HUES48 (cell line): ENCODE measurements around the gene SLC10A3.

Experiments
- H3K27ac ChIP-seq: one replicate; pipeline ENCODE4 v1.7.0; 2013; ENCODE audit warnings: low read depth, low read length, inconsistent platforms
- H3K27me3 ChIP-seq: 2 replicates; pipeline ENCODE4 v1.6.1; 2013; ENCODE audit warnings: mild to moderate bottlenecking, low read length; ENCODE audit not compliant: control insufficient read depth, insufficient read depth
- H3K36me3 ChIP-seq: 2 replicates; pipeline ENCODE4 v1.6.1; 2013; ENCODE audit warnings: low read length; ENCODE audit not compliant: control insufficient read depth, insufficient read depth
- H3K4me1 ChIP-seq: 2 replicates; pipeline ENCODE4 v1.6.1; 2013; ENCODE audit warnings: mild to moderate bottlenecking, low read length; ENCODE audit not compliant: control insufficient read depth, insufficient read depth
- H3K4me3 ChIP-seq: 2 replicates; pipeline ENCODE4 v1.5.1; 2013; ENCODE audit warnings: mild to moderate bottlenecking, low read depth, low read length
- H3K9ac ChIP-seq: 2 replicates; pipeline ENCODE4 v1.6.1; 2013; ENCODE audit warnings: mild to moderate bottlenecking, low read depth, low read length, moderate library complexity
- H3K9me3 ChIP-seq: 2 replicates; pipeline ENCODE4 v1.6.1; 2013; ENCODE audit warnings: low read length; ENCODE audit not compliant: control insufficient read depth, insufficient read depth

Gene SLC10A3

DNA sequence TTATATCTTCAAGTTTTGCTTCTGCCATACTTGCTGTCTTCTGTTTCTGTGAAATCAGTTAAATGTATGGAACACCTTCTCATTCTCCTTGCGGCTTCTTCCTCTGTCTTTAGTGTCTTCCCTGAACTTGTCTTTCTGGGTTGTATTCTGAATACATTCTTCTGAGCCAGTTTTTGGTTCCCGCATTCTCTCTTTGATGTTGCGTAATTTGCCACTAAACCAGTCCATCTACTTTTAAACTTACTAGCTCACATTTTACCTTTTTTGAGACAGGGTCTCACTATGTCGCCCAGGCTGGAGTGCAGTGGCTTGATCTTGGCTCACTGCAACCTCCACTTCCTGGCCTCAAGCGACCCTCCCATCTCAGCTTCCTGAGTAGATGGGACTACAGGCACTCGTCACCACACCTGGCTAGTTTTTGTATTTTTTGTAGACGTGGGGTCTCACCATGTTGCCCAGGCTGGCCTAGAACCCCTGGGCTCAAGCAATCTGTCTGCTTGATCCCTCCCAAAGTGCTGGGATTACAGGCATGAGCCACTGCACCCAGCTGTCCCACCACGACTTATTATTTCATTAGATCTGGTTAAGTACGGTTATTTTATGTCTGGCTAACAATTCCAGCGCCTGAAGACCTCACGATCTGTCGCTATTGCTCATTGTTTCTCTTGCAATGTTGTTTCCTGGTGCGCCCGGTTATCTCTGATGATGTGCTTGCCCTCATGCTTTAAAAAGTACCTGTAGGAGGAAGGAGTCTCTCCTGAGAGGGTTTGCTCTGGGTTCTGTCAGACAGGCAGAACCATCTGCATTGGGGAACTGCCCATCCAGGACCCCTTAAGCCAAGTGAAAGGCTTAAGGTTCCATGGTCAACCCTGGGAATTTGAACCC, 35.4 kb upstream of the SLC10A3 start:
- Histone ChIP-seq H3K9me3 (peaks cover 39% of the 10 kb centered on the region), H3K4me3 (no peak overlapping the region), H3K9ac (no peak overlapping the region), H3K27me3 (peaks cover 19% of the 10 kb centered on the region; the same call in 1 of the 2 replicates), H3K4me1 (peaks cover 7% of the 10 kb centered on the region; the same call in 1 of the 2 replicates), H3K36me3 (peaks cover 2% of the 10 kb centered on the region; the same call in 1 of the 2 replicates), H3K27ac (no peak overlapping the region)

DNA sequence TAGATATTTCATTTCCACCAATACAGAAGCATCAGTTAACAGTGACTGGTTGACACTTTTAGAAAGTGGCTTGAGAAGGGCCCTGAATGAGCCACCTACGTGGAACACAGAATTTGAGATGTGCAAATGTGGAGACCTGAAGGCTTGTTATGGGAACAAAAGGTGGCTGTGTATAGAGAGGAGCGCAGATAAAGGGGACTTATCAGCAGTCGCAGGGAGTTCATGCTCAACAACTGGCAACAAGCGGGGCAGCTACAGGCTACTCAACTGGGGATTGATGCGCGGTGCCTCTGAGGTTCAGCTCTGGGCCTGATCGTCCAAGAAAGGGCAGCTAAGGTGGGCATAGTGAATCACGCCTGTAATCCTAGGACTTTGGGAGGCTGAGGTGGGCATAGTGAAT, 29.0 kb upstream of the SLC10A3 start:
- H3K4me3 ChIP-seq = no peak overlapping the region
- H3K4me1 ChIP-seq = peaks cover 12% of the 10 kb centered on the region; the same call in 1 of the 2 replicates
- H3K27me3 ChIP-seq = 0 out of 2 replicates have a peak, but pooled peaks cover 7% of the 10 kb centered on the region
- H3K27ac ChIP-seq = no peak overlapping the region
- no peak overlapping the region for H3K9ac ChIP-seq
- no peaks in the 10 kb centered on the region for H3K36me3 ChIP-seq
- peaks cover 23% of the 10 kb centered on the region for H3K9me3 ChIP-seq

- H3K4me3 ChIP-seq = peak overlapping the region; percentile 59
- peak overlapping the region; percentile 93 for H3K27ac ChIP-seq
- 0 out of 2 replicates have a peak, but pooled peaks cover under 1% of the 10 kb centered on the region for H3K27me3 ChIP-seq
- H3K9me3 ChIP-seq = peaks cover 16% of the 10 kb centered on the region
- peak overlapping the region; percentile 26; the same call in 1 of the 2 replicates for H3K9ac ChIP-seq
- H3K4me1 ChIP-seq = peaks cover 12% of the 10 kb centered on the region; the same call in 1 of the 2 replicates
- H3K36me3 ChIP-seq = no peaks in the 10 kb centered on the region
Measured at GRCh38 chrX:154517101-154517781, 26.8 kb upstream of the SLC10A3 start.

- Histone ChIP-seq H3K36me3 (no peaks in the 10 kb centered on the region), H3K27ac (peak overlapping the region; percentile 93), H3K9ac (peak overlapping the region; percentile 70), H3K4me1 (peaks cover 12% of the 10 kb centered on the region; the same call in 1 of the 2 replicates), H3K27me3 (no peaks in the 10 kb centered on the region), H3K9me3 (peaks cover 16% of the 10 kb centered on the region), H3K4me3 (peak overlapping the region; percentile 59)
Measured at GRCh38 chrX:154516656-154517100, 26.2 kb upstream of the SLC10A3 start.

DNA sequence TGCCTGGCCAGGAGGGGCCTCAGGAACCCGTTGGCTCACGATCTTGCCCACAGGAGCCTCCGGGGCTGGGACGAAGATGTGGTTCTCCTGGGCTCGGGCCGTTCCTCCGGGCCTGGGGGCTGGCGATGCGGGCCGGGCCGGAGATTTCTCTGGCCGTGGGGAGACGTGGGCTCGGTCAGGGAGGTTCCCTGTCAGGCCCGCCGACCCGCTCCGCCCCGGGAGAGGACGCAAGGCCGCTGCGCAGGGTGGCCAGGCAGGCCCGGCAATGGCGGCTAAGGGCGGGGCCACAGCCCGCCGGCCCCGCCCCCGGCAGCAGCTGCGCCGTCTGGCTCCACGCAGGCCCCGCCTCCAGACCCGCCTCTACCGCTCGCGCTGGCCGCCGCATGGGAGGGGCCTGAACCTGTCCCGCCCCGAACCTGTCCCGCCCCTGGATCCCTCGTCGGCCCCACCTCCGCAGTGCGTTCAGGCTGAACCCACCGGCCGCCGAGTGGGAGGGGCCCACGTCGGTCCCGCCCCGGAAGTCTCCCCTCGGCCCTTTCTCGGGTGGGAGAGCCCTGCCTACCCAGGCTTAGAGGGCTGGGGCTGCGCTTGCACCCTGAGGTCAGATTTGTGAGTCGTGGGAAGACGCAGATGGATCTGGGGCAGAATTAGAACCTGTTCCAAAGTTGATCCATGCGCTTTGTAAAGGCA, 25.7 kb upstream of the SLC10A3 start, which contains the start of gene FAM3A:
TSS of gene FAM3A (minus strand) at position 267 of the 690 bp plus-strand sequence. CDS start 460 bp downstream, outside the sequence.
- Histone ChIP-seq H3K27ac (peak within 1 kb of the TSS; percentile 93), H3K27me3 (no peaks in the 10 kb centered on the region), H3K4me1 (peaks cover 12% of the 10 kb centered on the region; the same call in 1 of the 2 replicates), H3K9me3 (peaks cover 19% of the 10 kb centered on the region), H3K36me3 (no peaks in the 10 kb centered on the region), H3K4me3 (peak within 1 kb of the TSS; percentile 81), H3K9ac (peak within 1 kb of the TSS; percentile 70)

- H3K9ac ChIP-seq = 0 out of 2 replicates have a peak overlapping the region, but pooled peaks have one; percentile 65
- no peaks in the 10 kb centered on the region for H3K36me3 ChIP-seq
- H3K27ac ChIP-seq = peak overlapping the region; percentile 76
- H3K9me3 ChIP-seq = peaks cover 24% of the 10 kb centered on the region
- H3K4me1 ChIP-seq = peaks cover 12% of the 10 kb centered on the region; the same call in 1 of the 2 replicates
- H3K27me3 ChIP-seq = no peaks in the 10 kb centered on the region
- peak overlapping the region; percentile 81 for H3K4me3 ChIP-seq
Measured at GRCh38 chrX:154515090-154515965, 24.9 kb upstream of the SLC10A3 start.

DNA sequence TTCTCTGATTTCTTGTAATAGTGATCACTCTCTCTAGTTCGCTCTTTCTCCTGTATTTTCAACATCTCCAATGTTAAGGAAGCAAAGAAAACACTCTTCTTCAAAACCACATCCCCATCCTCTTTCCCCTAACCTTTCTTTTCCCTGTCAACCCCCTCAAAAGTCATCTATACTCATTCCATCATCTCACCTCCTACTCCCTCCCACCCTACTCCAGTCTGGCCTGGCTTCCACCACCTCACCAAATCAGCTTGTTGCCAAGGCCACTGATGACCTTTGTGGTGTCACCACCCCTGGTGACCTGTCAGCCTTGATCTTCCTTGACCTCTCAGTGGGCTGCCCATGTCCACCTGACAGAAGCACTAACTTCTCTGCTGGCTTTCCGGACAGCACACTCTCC, 23.3 kb upstream of the SLC10A3 start:
- Histone ChIP-seq H3K4me1 (peaks cover 12% of the 10 kb centered on the region; the same call in 1 of the 2 replicates), H3K9me3 (peaks cover 32% of the 10 kb centered on the region; the same call in 1 of the 2 replicates), H3K27me3 (no peaks in the 10 kb centered on the region), H3K36me3 (peaks cover 9% of the 10 kb centered on the region), H3K27ac (no peak overlapping the region), H3K9ac (no peak overlapping the region), H3K4me3 (no peak overlapping the region)

DNA sequence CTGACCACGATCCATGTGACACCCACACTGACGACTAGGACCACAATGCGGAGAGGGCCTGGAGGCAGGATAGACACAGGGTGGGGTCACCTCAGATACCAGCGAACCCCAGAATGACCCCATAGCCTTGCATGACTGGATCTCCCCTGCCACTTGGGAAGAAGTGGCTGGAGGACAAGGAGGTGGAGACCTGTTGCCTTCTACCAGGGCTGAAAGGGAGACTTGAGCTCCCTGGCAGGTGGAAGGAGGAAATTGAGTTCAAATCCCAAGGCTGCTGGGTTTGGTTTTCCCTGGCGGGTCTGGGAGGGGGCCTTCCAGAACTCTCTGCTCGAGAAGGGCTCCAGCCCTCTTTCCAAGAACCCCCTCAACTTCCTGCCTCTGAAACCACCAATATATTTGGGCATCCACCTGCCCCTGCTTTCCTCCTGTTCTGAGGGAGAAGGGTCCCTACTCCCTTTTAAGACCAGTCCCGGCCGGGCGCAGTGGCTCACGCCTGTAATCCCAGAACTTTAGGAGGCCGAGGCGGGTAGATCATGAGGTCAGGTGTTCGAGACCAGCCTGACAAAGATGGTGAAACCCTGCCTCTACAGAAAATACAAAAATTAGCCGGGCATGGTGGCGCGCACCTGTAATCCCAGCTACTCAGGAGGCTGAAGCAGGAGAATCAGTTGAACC, 22.6 kb upstream of the SLC10A3 start:
- no peak overlapping the region for H3K9ac ChIP-seq
- peaks cover 9% of the 10 kb centered on the region for H3K36me3 ChIP-seq
- H3K27ac ChIP-seq = no peak overlapping the region
- no peak overlapping the region for H3K4me3 ChIP-seq
- no peaks in the 10 kb centered on the region for H3K27me3 ChIP-seq
- peaks cover 9% of the 10 kb centered on the region; the same call in 1 of the 2 replicates for H3K4me1 ChIP-seq
- peaks cover 34% of the 10 kb centered on the region; the same call in 1 of the 2 replicates for H3K9me3 ChIP-seq

DNA sequence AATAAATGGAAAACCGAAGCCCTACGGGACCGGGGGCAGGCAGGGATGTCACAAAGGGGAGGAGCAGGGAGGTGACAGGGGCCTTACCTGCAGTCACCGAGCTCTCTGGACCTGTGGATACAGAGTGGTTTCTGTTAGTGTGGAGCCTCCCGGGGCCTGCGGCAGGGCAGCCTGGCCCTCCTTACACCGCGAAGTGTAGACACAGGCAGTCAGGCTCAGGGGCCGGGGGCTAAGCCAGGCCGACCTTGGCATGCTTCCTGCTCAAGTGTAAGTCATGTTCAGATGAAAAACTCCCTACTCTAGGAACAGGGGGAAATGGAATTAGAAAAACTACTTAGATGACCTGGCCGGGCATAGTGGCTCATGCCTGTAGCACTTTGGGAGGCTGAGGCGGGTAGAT, 21.3 kb upstream of the SLC10A3 start:
- no peak overlapping the region for H3K9ac ChIP-seq
- H3K27me3 ChIP-seq = no peaks in the 10 kb centered on the region
- H3K27ac ChIP-seq = no peak overlapping the region
- peaks cover 17% of the 10 kb centered on the region for H3K36me3 ChIP-seq
- H3K4me3 ChIP-seq = no peak overlapping the region
- no peaks in the 10 kb centered on the region for H3K4me1 ChIP-seq
- H3K9me3 ChIP-seq = peaks cover 37% of the 10 kb centered on the region; the same call in 1 of the 2 replicates
